ENCODE data around the gene SELENOV.

SELENOV gene

GRCh38 chr19:39525205-39525604 is 10.3 kb downstream of the SELENOV start:
- no peak for DNase-seq

DNA sequence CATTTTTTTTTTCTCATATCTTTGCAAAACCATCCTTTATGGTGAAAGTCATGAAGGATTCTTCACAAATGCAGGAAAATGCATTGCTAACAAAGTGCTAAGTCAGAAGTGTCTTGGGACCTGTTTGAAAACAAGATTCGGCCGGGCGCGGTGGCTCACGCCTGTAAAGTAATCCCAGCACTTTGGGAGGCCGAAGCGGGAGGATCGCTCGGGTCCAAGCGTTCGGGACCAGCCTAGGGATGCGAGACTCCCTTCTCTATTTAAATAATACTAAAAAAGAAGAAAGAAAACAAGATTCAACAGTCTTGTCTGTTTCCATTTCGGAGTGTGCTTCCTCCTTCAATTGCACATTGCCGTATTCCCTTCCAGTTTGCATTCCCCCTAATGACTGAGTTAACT is 16.9 kb downstream of the SELENOV start:
- DNase-seq = no peak

GRCh38 chr19:39532233-39533002 is 17.5 kb downstream of the SELENOV start, which contains the start of gene EID2B:
Gene EID2B (minus strand): TSS chr19:39532852. CDS start chr19:39532802, 50 bp downstream.
- DNase-seq = peak; percentile 96 to 99

DNA sequence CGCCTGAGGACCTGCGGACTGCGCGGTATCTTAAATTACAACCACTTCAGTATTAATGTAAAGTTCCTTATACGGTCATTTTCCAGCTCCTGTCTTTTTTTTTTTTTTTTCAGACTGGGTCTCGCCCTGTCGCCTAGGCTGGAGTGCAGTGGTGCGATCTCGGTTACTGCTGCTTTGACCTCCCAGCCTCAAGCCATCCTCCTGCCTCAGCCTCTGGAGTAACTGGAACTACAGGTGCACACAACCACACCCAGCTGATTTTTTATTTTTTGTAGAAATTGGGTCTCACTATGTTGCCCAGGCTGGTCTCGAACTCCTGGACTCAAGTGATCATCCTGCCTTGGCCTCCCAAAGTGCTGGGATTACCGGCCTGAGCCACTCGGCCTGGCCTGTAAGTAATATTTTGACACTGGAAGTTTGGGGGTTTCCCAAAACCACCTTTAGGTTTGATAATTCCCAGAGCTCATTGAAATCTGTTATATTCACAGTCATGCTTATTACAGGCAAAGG is 18.1 kb downstream of the SELENOV start:
- DNase-seq = no peak

- no peak for DNase-seq
Observed at GRCh38 chr19:39533791-39534190, 18.9 kb downstream of the SELENOV start.

GRCh38 chr19:39539165-39539517 is 24.2 kb downstream of the SELENOV start:
- DNase-seq = no peak

- peak; percentile 94 to 97 for DNase-seq
Observed at GRCh38 chr19:39539518-39540332, 24.8 kb downstream of the SELENOV start, which contains the start of gene EID2. Gene EID2 (minus strand): TSS chr19:39540161. CDS start chr19:39540079, 82 bp downstream.

DNA sequence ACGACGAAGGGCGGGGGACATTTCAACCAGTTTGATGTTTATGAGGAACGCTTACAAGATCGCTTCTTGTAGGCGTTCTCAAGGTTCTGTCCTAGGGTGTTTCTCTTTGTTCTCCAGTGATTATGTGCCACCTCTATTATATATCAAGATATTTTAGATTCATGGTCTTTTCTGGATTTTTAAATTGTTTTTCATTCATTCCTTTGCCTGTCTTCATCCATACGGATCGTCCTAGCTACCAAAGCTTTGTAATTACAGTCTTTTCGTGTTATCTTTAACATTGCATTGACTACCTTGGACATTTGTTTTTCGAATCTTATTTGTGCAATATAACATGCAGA is 25.4 kb downstream of the SELENOV start:
- no peak for DNase-seq

- no peak for DNase-seq
Observed at GRCh38 chr19:39542206-39542605, 27.3 kb downstream of the SELENOV start.

DNA sequence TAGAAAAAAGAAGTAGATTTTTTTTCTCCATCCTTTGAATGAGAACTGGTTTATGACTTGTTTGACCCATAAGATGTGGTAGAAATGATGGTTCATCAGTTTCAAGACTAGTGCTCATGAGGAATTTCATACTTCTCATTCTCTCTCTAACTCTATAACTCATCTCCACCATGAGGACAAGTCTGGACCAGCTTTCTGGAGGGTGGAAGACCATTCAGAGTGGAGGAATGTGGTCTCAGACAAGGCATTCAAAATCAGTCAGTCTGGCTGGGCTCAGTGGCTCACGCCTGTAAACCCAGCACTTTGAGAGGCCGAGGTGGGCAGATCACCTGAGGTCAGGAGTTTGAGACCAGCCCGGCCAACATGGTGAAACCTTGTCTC is 28.5 kb downstream of the SELENOV start:
- no peak for DNase-seq

DNA sequence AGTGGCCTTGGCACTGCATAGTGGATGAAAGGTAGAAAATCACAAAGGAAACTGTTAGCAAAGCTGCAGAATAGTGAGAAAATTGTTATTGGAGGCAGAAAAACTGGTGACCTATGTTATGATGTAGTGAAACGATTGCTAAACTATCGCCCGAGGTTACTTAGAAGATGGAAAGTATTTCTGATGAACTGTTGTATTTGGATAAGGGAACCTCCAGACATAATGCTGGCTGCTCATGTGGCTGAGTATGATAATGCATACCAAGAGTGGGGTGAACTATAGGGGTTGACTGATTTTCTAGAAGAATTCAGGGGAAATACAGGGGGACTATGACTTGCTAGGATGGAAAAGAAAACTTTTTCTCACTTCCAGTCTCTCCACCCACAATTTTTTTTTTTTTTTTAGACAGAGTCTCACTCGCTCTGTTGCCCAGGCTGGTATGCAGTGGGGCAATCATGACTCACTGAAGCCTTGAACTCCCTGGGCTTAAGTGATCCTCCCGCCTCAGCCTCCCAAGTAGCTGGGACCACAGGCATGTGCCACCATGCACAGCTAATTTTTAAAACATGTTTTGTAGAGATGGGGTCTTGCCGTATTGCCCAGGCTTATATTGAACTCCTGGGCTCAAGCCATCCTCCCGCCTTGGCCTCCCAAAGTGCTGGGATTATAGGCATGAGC is 29.4 kb downstream of the SELENOV start:
- no peak for DNase-seq

DNA sequence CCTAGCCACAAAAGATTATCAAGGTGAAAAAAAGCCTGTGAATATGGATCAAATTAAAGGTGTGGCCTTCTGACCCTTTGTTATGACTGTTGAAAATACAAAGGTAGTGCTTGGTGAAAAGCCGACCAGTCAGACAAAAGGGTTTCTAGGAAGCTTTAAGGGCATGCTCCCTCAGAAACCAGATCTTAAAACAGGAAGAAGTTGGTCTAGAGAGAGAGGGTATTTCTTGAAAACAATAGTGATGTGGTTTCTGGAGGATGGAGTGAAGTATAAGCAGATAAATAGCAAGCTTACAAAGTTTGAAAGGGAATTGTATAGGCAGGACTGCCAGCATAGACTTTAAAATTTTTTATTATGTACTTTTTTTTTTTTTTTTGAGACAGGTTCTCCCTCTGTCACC is 30.0 kb downstream of the SELENOV start:
- no peak for DNase-seq

DNA sequence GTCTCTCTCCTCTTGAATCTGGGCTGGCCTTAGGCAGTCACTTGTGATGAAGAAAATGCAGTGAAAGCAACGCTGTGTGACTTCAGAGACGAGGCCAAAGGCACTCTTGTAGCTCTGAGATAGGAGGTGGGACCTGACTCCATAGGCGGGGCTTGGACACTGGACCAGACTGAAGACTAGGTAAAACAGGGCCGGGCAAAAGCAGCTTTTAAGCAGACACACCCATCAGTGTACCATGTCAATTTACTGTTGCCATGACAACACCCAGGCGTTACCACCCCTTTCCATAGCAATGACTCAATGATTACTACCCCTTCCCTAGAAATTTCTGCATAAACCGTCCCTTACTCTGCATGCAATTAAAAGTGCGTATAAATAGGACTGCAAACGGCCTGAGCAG is 31.7 kb downstream of the SELENOV start:
- no peak for DNase-seq

DNA sequence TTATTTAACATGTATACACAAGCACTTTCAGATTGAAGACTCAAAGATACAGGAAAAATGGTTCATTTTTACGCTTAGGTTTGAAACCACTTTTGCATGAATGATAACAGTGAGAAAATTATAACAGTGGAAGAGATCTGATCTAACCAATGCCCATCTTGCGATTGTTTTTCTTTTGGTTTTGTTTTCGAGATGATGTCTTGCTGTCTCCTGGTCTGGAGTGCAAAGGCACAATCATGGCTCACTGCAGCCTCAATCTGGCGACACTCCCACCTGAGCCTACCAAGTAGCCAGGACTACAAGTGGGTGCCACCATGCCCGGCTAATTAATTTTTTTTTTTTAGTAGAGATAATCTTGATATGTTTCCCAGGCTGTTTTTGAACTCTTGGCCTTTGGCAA is 35.3 kb downstream of the SELENOV start:
- no peak for DNase-seq

DNA sequence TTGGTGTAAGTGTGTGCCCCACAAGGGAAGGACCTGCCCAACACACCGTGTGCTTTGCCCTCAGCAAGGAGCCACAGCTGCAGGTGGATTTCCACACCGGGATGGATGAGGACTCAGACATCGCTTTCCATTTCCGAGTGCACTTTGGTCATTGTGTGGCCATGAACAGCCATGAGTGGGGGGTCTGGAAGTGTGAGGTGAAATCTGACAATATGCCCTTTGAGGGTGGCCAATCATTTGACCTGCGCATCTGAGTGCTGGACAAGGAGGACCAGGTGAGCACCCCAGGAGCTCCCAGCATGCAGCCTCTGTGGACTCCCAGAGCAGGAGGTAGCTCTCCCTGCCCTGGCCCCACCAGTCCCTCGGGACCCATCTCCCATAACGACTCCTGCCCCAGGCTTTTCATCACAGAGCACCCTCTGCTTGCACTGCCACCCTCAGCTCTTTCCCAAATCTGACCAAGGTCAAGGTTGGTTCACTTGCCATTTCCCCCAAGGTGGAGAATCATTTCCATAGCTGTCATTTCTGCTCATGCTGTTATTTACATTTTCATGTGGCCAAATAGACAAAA is 38.2 kb downstream of the SELENOV start:
- no peak for DNase-seq

DNA sequence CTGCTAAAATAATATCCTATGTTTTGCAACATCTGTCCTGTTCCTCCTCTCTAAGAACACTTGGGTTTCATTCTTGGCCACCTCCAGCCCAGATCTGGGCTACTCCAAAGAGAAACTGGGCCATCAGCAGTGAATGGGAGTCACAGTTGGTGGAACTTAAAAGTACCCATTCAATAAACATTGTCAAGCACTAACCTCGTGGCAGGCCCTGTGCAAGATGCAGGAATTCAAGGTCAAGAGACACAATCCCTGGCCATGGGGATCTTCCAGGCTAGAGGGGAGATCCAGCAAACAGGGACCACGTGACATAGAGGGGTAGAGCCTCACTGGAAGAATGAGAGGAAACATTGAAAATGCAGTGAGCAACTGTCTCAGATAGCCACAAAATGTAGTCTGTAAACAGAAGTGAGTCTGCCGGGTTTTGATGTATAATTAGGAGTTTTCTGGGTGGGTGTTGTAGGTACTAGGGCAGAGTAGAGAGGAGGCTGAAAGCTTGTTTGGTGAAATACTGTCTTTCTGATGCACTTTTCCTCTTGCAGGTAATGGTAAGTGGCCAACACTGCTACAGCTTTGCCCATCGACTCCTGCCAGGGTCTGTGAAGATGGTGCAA is 39.9 kb downstream of the SELENOV start:
- no peak for DNase-seq

DNA sequence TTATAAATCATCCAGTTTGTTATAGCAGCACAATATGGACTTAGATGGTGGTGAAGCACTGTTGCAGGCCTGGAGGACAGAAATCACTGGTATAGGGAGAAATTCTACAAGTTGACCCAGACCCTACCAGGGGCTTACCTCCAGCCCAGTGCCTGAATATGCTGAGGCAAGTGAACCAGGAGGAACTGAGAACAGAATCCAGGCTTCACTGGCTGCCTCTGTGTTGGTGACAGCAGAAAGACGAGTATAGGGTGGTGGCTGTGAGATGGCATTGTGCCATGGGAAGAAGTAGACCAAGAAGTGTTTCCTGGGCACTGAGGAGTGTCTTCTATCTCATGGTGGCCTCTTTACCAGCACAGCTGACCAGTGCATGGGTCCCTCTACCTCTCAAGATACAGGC is 40.9 kb downstream of the SELENOV start:
- no peak for DNase-seq

DNA sequence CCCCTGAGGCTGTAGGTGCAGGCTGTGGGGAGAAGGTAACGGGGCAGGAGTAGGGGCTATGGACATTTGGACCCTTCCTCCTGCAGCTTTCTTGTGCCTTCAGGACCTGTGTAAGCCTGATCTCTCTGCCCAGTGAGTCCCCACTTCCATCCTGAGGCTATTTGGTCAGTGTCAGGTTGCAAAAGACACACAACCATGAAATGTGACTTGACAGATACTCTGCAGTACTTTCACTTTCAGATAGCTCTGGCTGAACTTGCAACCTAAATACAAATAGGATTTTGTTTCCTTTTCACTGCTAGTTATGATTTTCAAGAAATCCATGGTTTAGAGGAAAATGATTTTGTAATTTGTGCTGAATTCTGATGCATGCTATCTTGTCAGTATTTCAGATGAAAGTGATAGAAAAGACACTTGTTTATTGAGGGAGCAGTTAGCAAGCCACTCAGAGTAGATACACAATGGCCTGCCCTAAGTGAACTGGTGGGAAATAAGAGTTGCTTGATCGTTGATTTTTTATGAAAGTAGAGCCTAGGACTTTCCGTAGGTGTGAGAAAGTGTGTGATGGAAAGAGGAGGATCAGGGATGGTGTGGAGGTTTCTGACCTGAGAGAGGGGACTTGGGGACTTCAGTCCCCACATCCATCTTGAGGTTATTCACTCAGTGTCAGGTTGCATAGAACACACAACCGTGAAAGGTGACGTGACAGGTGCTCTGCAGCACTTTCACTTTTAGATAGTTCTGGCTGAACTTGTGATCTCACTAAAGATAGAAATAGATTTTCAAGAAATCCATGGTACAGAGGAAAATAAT is 43.1 kb downstream of the SELENOV start:
- DNase-seq = peak; percentile 32 to 76

DNA sequence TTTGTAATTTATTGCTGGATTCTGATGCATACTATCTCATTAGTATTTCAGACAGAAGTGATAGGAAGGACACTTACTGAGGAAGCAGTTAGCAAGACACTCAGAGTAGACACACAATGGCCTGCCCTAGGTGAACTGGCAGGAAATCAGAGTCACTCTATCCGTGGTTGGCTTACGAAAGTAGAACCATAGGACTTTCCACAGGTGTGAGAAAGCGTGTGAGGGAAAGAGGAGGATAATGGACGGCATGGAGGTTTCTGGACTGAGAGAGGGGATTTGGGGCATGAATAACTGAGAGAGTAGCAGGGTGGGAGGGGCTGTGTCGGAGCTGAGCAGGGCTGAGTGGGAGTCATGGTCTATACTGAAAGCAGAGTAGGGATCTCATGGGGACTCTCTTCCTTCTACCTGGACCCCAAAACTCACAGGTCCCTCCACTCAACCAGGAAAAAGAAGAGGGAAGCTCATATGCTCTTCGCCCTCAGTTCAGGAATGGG is 43.7 kb downstream of the SELENOV start:
- DNase-seq = no peak

GRCh38 chr19:39563408-39563807 is 48.5 kb downstream of the SELENOV start:
- no peak for DNase-seq

GRCh38 chr19:39566064-39566463 is 51.1 kb downstream of the SELENOV start:
- DNase-seq = no peak

GRCh38 chr19:39568604-39569003 is 53.7 kb downstream of the SELENOV start:
- no peak for DNase-seq
